IPS-NIHi7 (cell line): ENCODE results near the gene CFB.
"Not testable (repeated sequence)": the region's sequence is repeated elsewhere in the genome, so short reads cannot be mapped to it uniquely, and the experiment has no call there.

Experiments used
- DNase-seq: peaks from one replicate; pipeline ENCODE4 v3.0.0; 2012; ENCODE audit warnings: mixed read lengths; ENCODE audit errors: extremely low spot score

The CFB gene

GRCh38 chr6:31945507-31946369, at the start of gene CFB:
Gene CFB, plus strand, starts transcription at chr6:31946095. Its CDS starts 127 bp downstream, at chr6:31946222.
- DNase-seq: peak; percentile 58

GRCh38 chr6:31896493-31896855, 49.4 kb upstream of the CFB start:
- DNase-seq: no peak

GRCh38 chr6:31896856-31897611, 48.9 kb upstream of the CFB start:
- peak; percentile 71 for DNase-seq

GRCh38 chr6:31897612-31898382, 48.1 kb upstream of the CFB start, which contains the start of gene EHMT2:
Gene EHMT2, minus strand, starts transcription at chr6:31897698. Its CDS starts 21 bp downstream, at chr6:31897677.
- DNase-seq: peak; percentile 88

- no peak for DNase-seq
Measured at GRCh38 chr6:31898383-31899011, 47.4 kb upstream of the CFB start.

- no peak for DNase-seq
Measured at GRCh38 chr6:31899215-31899614, 46.7 kb upstream of the CFB start.

GRCh38 chr6:31899882-31900722, 45.8 kb upstream of the CFB start:
- no peak for DNase-seq

- no peak for DNase-seq
Measured at GRCh38 chr6:31900917-31901414, 44.9 kb upstream of the CFB start.

- DNase-seq: peak; percentile 49
Measured at GRCh38 chr6:31901415-31901952, 44.4 kb upstream of the CFB start.

- DNase-seq: peak; percentile 97
Measured at GRCh38 chr6:31901953-31902643, 43.8 kb upstream of the CFB start, which contains the start of gene ZBTB12. Gene ZBTB12, minus strand, starts transcription at chr6:31902086. Its CDS starts 781 bp downstream, at chr6:31901305.

GRCh38 chr6:31903957-31904356, 41.9 kb upstream of the CFB start:
- no peak for DNase-seq

GRCh38 chr6:31905041-31905440, 40.9 kb upstream of the CFB start:
- DNase-seq: no peak

GRCh38 chr6:31906122-31906521, 39.8 kb upstream of the CFB start:
- DNase-seq: peak; percentile 71

- not testable (repeated sequence) for DNase-seq
Measured at GRCh38 chr6:31906727-31907126, 39.2 kb upstream of the CFB start.

- DNase-seq: no peak
Measured at GRCh38 chr6:31907158-31907813, 38.6 kb upstream of the CFB start.

- not testable (repeated sequence) for DNase-seq
Measured at GRCh38 chr6:31908255-31908654, 37.6 kb upstream of the CFB start.

- no peak for DNase-seq
Measured at GRCh38 chr6:31908791-31909190, 37.1 kb upstream of the CFB start.

- DNase-seq: not testable (repeated sequence)
Measured at GRCh38 chr6:31909298-31909697, 36.6 kb upstream of the CFB start.
